H1 (cell line): ENCODE measurements around the gene PLEKHG3. TPM values are rescaled to one million over a fixed set of nuclear protein-coding genes. Genes with fewer than 3 reads are reported as not detected.

Experiments
- CTCF ChIA-PET: fragments of 300-600 bp; sonication (Branson Sonifier 250); formaldehyde crosslinking; loops from one replicate; lab custom pipeline; 2021; ENCODE audit not compliant: partially characterized antibody; lab: Charles Lee
- POLR2A ChIA-PET: fragments of 300-600 bp; sonication (Branson Sonifier 250); formaldehyde crosslinking; loops from one replicate; lab custom pipeline; 2021; ENCODE audit warnings: inconsistent platforms; ENCODE audit not compliant: partially characterized antibody; lab: Charles Lee
- DNase-seq, 2 experiments: peaks; one replicate each; pipeline versions ENCODE4 v3.0.0 to v3.0.0-alpha.2; 2010 to 2022; ENCODE audit warnings: low spot score in 2 of 2, low read depth in 1 of 2, mixed read lengths in 1 of 2
- FAIRE-seq: peaks from 2 replicates; lab custom pipeline; 2011; peaks lifted over from hg19 to GRCh38; lab: Jason Lieb, UNC
- H2AFZ ChIP-seq: 2 replicates; pipeline ENCODE4 v1.8.1; 2012; ENCODE audit warnings: low read length, inconsistent platforms
- H2AK5ac ChIP-seq: 2 replicates; pipeline ENCODE4 v1.6.1; 2013; ENCODE audit warnings: low read depth, low read length
- H2BK120ac ChIP-seq: replicated peaks from 2 replicates; pipeline ENCODE3; 2013; ENCODE audit warnings: low read depth, low read length, inconsistent platforms
- H2BK12ac ChIP-seq: 2 replicates; pipeline ENCODE4 v1.6.1; 2013; ENCODE audit warnings: low read depth, low read length
- H2BK15ac ChIP-seq: 2 replicates; pipeline ENCODE4 v1.6.1; 2013; ENCODE audit warnings: low read length
- H2BK20ac ChIP-seq: 2 replicates; pipeline ENCODE4 v1.6.1; 2013; ENCODE audit warnings: low read length
- H2BK5ac ChIP-seq: 2 replicates; pipeline ENCODE4 v1.6.1; 2013; ENCODE audit warnings: low read depth, low read length
- H3K14ac ChIP-seq: 2 replicates; pipeline ENCODE4 v1.6.1; 2013; ENCODE audit warnings: inconsistent platforms; ENCODE audit not compliant: insufficient read length
- H3K18ac ChIP-seq: 2 replicates; pipeline ENCODE4 v1.6.1; 2013; ENCODE audit warnings: low read length; ENCODE audit errors: extremely low read depth
- H3K23ac ChIP-seq: 2 replicates; pipeline ENCODE4 v1.6.1; 2013; ENCODE audit warnings: inconsistent platforms; ENCODE audit not compliant: insufficient read length
- H3K23me2 ChIP-seq: 2 replicates; pipeline ENCODE4 v1.6.1; 2013; ENCODE audit warnings: low read depth, low read length
- H3K27ac ChIP-seq: 2 replicates; pipeline ENCODE4 v1.6.1; 2011; ENCODE audit warnings: low read depth, low read length, inconsistent platforms
- H3K27me3 ChIP-seq, 4 experiments: replicated peaks in 1 of 4; 1 replicate in 1 of 4; 2 replicates in 3 of 4; pipeline versions ENCODE4 v1.6.1 to v1.8.1; 2011 to 2013; ENCODE audit warnings: low read length in 3 of 4, mild to moderate bottlenecking in 3 of 4, inconsistent platforms in 2 of 4, mixed read lengths in 2 of 4, moderate library complexity in 1 of 4; ENCODE audit not compliant: control insufficient read depth in 3 of 4, insufficient read depth in 3 of 4; ENCODE audit errors: extremely low read depth in 1 of 4
- H3K36me3 ChIP-seq, 4 experiments: 2 replicates each; pipeline versions ENCODE4 v1.6.1 to v1.8.1; 2011 to 2013; ENCODE audit warnings: mild to moderate bottlenecking in 4 of 4, low read length in 3 of 4, moderate library complexity in 2 of 4, control low read depth in 1 of 4, inconsistent platforms in 1 of 4; ENCODE audit not compliant: insufficient read depth in 4 of 4, control insufficient read depth in 2 of 4
- H3K4ac ChIP-seq: replicated peaks from 2 replicates; pipeline ENCODE3; 2013; ENCODE audit warnings: low read length, low read depth, mixed read lengths, inconsistent platforms; ENCODE audit not compliant: insufficient read length
- H3K4me1 ChIP-seq, 4 experiments: replicated peaks in 1 of 4; 1 replicate in 1 of 4; 2 replicates in 3 of 4; pipeline versions ENCODE4 v1.6.1 to v1.8.1; 2011 to 2013; ENCODE audit warnings: low read length in 3 of 4, inconsistent platforms in 2 of 4, mixed read lengths in 1 of 4; ENCODE audit not compliant: insufficient read depth in 4 of 4, control insufficient read depth in 3 of 4
- H3K4me2 ChIP-seq, 2 experiments: 2 replicates each; pipeline versions ENCODE4 v1.6.1 to v1.8.1; 2011 to 2013; ENCODE audit warnings: low read depth in 2 of 2, low read length in 2 of 2, control low read depth in 1 of 2, inconsistent platforms in 1 of 2, mild to moderate bottlenecking in 1 of 2; ENCODE audit not compliant: insufficient read depth in 1 of 2
- H3K4me3 ChIP-seq, 4 experiments: fragments of 200-600, 300-600 bp in 1 of 4; sonication (generic), shearing (Covaris generic), sonication (Bioruptor Twin) in 1 of 4; 2 replicates each; pipeline versions ENCODE4 v1.5.1 to v1.8.1; 2011 to 2016; ENCODE audit warnings: low read length in 4 of 4, low read depth in 3 of 4, control low read depth in 2 of 4, inconsistent platforms in 2 of 4, mild to moderate bottlenecking in 2 of 4, mixed read lengths in 1 of 4, moderate library complexity in 1 of 4; ENCODE audit not compliant: insufficient read depth in 2 of 4; ENCODE audit errors: extremely low read depth in 1 of 4
- H3K56ac ChIP-seq: replicated peaks from 2 replicates; pipeline ENCODE3; 2013; ENCODE audit warnings: low read depth, mild to moderate bottlenecking, mixed read lengths, low read length, inconsistent platforms; ENCODE audit not compliant: insufficient read length
- H3K79me1 ChIP-seq: 2 replicates; pipeline ENCODE4 v1.6.1; 2013; ENCODE audit warnings: low read depth, low read length, control low read depth
- H3K79me2 ChIP-seq, 2 experiments: 2 replicates each; pipeline versions ENCODE4 v1.6.1 to v1.8.1; 2012 to 2013; ENCODE audit warnings: low read length in 2 of 2, mild to moderate bottlenecking in 2 of 2, inconsistent platforms in 1 of 2; ENCODE audit not compliant: insufficient read depth in 2 of 2, control insufficient read depth in 1 of 2
- H3K9ac ChIP-seq, 4 experiments: replicated peaks in 1 of 4; 1 replicate in 1 of 4; 2 replicates in 3 of 4; pipeline versions ENCODE4 v1.6.1 to v1.8.1; 2011 to 2013; ENCODE audit warnings: low read depth in 3 of 4, low read length in 3 of 4, control low read depth in 2 of 4, mild to moderate bottlenecking in 2 of 4, moderate library complexity in 2 of 4, inconsistent platforms in 1 of 4; ENCODE audit errors: extremely low read depth in 1 of 4
- H3K9me3 ChIP-seq, 2 experiments: 2 replicates each; pipeline versions ENCODE4 v1.6.1 to v1.8.1; 2012 to 2013; ENCODE audit warnings: mild to moderate bottlenecking in 2 of 2, moderate library complexity in 2 of 2, control low read depth in 1 of 2, inconsistent platforms in 1 of 2, low read depth in 1 of 2, low read length in 1 of 2, mixed read lengths in 1 of 2; ENCODE audit not compliant: insufficient read depth in 2 of 2
- H4K20me1 ChIP-seq, 2 experiments: replicated peaks in 1 of 2; 2 replicates each; pipeline versions ENCODE3 to v1.8.1; 2011 to 2013; ENCODE audit warnings: inconsistent platforms in 2 of 2, low read length in 2 of 2, mild to moderate bottlenecking in 1 of 2; ENCODE audit not compliant: insufficient read depth in 2 of 2, control insufficient read depth in 1 of 2
- H4K5ac ChIP-seq: 2 replicates; pipeline ENCODE4 v1.6.1; 2013; ENCODE audit warnings: low read length, low read depth, mixed read lengths, inconsistent platforms; ENCODE audit not compliant: insufficient read length
- H4K8ac ChIP-seq: 2 replicates; pipeline ENCODE4 v1.8.0; 2013; ENCODE audit warnings: mild to moderate bottlenecking, moderate library complexity, low read length, inconsistent platforms; ENCODE audit not compliant: insufficient read depth; ENCODE audit errors: extremely low read depth
- H4K91ac ChIP-seq: replicated peaks from 2 replicates; pipeline ENCODE3; 2013; ENCODE audit warnings: low read length, mixed read lengths, inconsistent platforms; ENCODE audit not compliant: insufficient read length
- CREB1 ChIP-seq: IDR thresholded peaks from 2 replicates; pipeline ENCODE4 v1.6.1; 2012; ENCODE audit warnings: inconsistent platforms
- NANOG ChIP-seq: IDR thresholded peaks from 2 replicates; pipeline ENCODE4 v1.6.1; 2011; ENCODE audit warnings: low read length, low read depth, mild to moderate bottlenecking, inconsistent platforms; ENCODE audit not compliant: insufficient read depth, poor library complexity, severe bottlenecking
- POLR2A ChIP-seq, 2 experiments: IDR thresholded peaks; 1 replicate in 1 of 2; 2 replicates in 1 of 2; pipeline ENCODE4 v1.6.1; 2011; ENCODE audit warnings: low read depth in 2 of 2, low read length in 2 of 2, mild to moderate bottlenecking in 2 of 2; ENCODE audit errors: control extremely low read depth in 1 of 2
- RXRA ChIP-seq: IDR thresholded peaks from 2 replicates; pipeline ENCODE4 v1.6.1; 2011; ENCODE audit warnings: low read depth, mild to moderate bottlenecking, low read length, moderate library complexity; ENCODE audit not compliant: insufficient read depth
- WGBS, 2 experiments: shearing (Covaris generic) in 1 of 2; methylation state at CpG; one replicate each; pipeline versions ENCODE4 v1.1.6 to v1.1.7; 2013 to 2015; ENCODE audit warnings: low lambda C conversion rate in 2 of 2, mixed read lengths in 2 of 2, inconsistent platforms in 1 of 2, low coverage in 1 of 2, missing lambda C conversion rate in 1 of 2; ENCODE audit not compliant: insufficient replicate concordance in 2 of 2, insufficient coverage in 1 of 2, insufficient read length in 1 of 2; ENCODE audit errors: extremely low coverage in 1 of 2, missing lambda C conversion rate in 1 of 2; 5-methylcytosine and 5-hydroxymethylcytosine counted together
- polyA plus RNA-seq, 7 experiments: library from polyadenylated mRNA; depleted of rRNA in 3 of 7; stranded (reverse) in 5 of 7; unstranded in 2 of 7; fragments of >200 nt in 5 of 7; fragments of 200-250 nt in 2 of 7; gene quantifications; 1 replicate in 5 of 7; 2 replicates in 1 of 7; 4 replicates in 1 of 7; pipeline versions ENCODE4 v1.2.1 to v1.2.3, GENCODE V29; 2011 to 2013; ENCODE audit warnings: missing spikeins in 2 of 7, mixed read lengths in 2 of 7
- total RNA-seq: library from RNA; stranded (reverse); fragmentation: NEBNext Ultra II Directional; extraction: Animal tissue kit (Norgen Biotek cat#: 25700); gene quantifications from 2 replicates; pipeline ENCODE4 v1.2.1, GENCODE V29; 2021
- TF ChIP-seq, protein P1 (sequence below): IDR thresholded peaks from 2 replicates; pipeline ENCODE4 v1.6.1; 2011; ENCODE audit warnings: low read depth, mild to moderate bottlenecking, low read length; ENCODE audit not compliant: insufficient read depth

PLEKHG3 gene
- total and polyA plus RNA-seq, 2 of the 8 experiments (the other 6 are each of a cell fraction or from before 2014, with no cell fraction given), result 43.4 to 90.6 TPM

DNA sequence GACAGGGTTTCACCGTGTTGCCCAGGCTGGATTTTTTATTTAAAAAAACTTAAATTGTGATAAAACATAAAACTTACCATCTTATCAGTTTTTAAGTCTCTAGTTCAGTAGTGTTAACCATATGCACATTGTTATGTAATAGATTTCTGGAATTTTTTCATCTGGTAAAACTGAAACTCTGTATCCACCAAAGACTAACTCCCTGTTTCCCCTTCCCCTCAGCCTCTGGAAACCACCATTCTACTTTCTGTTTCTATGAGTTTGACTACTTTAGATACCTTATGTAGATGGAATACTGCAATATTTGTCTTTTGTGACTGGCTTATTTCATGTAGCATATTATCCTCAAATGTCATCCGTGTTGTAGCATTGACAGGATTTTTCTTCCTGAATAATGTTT is 12.8 kb upstream of the PLEKHG3 start:
- POLR2A ChIA-PET, result no interaction called here
- H3K79me2 ChIP-seq, result no peaks in the 10 kb centered on the region
- H2BK5ac ChIP-seq, result no peak overlapping the region
- H3K27me3 ChIP-seq, result peaks cover 0 to 5% (median 5%) of the 10 kb centered on the region in 4 experiments; a peak in 4 of 7 replicates
- no peak for DNase-seq
- no peak overlapping the region for H4K91ac ChIP-seq
- H2BK15ac ChIP-seq, result no peak overlapping the region
- H2BK12ac ChIP-seq, result no peak overlapping the region
- H2BK20ac ChIP-seq, result no peak overlapping the region
- no peak overlapping the region for H3K56ac ChIP-seq
- H4K5ac ChIP-seq, result no peak overlapping the region
- no peak overlapping the region for H3K9ac ChIP-seq
- no peaks in the 10 kb centered on the region for H4K20me1 ChIP-seq
- H4K8ac ChIP-seq, result no peak overlapping the region
- 94% methylated on average over 2 of the region's 2 CpGs; no CpG with 5 or more reads in 1 of the 2 experiments for WGBS, 2 experiments
- no peaks in the 10 kb centered on the region for H3K79me1 ChIP-seq
- H3K14ac ChIP-seq, result no peak overlapping the region
- TF ChIP-seq POLR2A (IDR thresholded peaks at IDR 0.05; ENCODE audit: control extremely low read depth in 1 of 2, low read depth in 2 of 2, low read length in 2 of 2) (no peak), RXRA (no peak), NANOG (no peak), CREB1 (no peak)
- TF ChIP-seq, protein P1, sequence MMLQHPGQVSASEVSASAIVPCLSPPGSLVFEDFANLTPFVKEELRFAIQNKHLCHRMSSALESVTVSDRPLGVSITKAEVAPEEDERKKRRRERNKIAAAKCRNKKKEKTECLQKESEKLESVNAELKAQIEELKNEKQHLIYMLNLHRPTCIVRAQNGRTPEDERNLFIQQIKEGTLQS, result no peak
- H2AK5ac ChIP-seq, result no peak overlapping the region
- no peak overlapping the region for H3K27ac ChIP-seq
- no peaks in the 10 kb centered on the region for H3K9me3 ChIP-seq
- H3K4ac ChIP-seq, result no peak overlapping the region
- no peaks in the 10 kb centered on the region for H3K36me3 ChIP-seq
- no peak overlapping the region for H3K4me2 ChIP-seq
- no peak overlapping the region for H3K23ac ChIP-seq
- no peak overlapping the region for H3K4me3 ChIP-seq
- FAIRE-seq, result no peak
- no peak overlapping the region for H2BK120ac ChIP-seq
- peaks cover 0 to 3% (median under 1%) of the 10 kb centered on the region in 4 experiments; a peak in 4 of 7 replicates for H3K4me1 ChIP-seq
- H3K23me2 ChIP-seq, result no peaks in the 10 kb centered on the region
- CTCF ChIA-PET, result interaction anchor here (0.8 to 2.9 kb wide), 3 partner anchors 9 to 26 kb away, joined by 3 to 7 read pairs (median 7); no protein-coding TSS in a partner anchor
- H3K18ac ChIP-seq, result no peak overlapping the region
- no peak overlapping the region for H2AFZ ChIP-seq
